ENCODE results near the gene KDM6B.
A peak's percentile ranks its signal among the peaks of the same experiment; 100 is the strongest.

The KDM6B gene

GRCh38 chr17:7857713-7858521 is 23.9 kb downstream of the KDM6B start, which contains the start of gene CYB5D1 (continued):
- TF ChIP-seq AEBP2 (tag by site-specific recombination; IDR thresholded peaks at IDR 0.05; ENCODE audit: borderline replicate concordance) (no peak), ZNF114 (tag by site-specific recombination; IDR thresholded peaks at IDR 0.05) (no peak), ZBTB7A (tag by site-specific recombination; IDR thresholded peaks at IDR 0.05; ENCODE audit: low read depth) (no peak), ZNF518A (tag by site-specific recombination; conservative IDR thresholded peaks at IDR 0.05; ENCODE audit: low read depth) (no peak; the same call in 1 of the 2 replicates), HOXA7 (CRISPR knock-in tag; IDR thresholded peaks at IDR 0.05; ENCODE audit: borderline replicate concordance) (no peak), ZNF391 (tag by site-specific recombination; IDR thresholded peaks at IDR 0.05; ENCODE audit: borderline replicate concordance, low read depth) (no peak; the same call in 1 of the 2 replicates), ZNF626 (tag by site-specific recombination; IDR thresholded peaks at IDR 0.05) (no peak), ZNF221 (tag by site-specific recombination; IDR thresholded peaks at IDR 0.05; ENCODE audit: borderline replicate concordance) (no peak), KLF7 (tag by site-specific recombination; IDR thresholded peaks at IDR 0.05; ENCODE audit: borderline replicate concordance) (0 out of 2 replicates have a peak, but pooled peaks have one; percentile 24), SCRT1 (tag by site-specific recombination; IDR thresholded peaks at IDR 0.05; ENCODE audit: borderline replicate concordance) (no peak), ZNF26 (tag by site-specific recombination; IDR thresholded peaks at IDR 0.05) (no peak), ZNF335 (tag by site-specific recombination; conservative IDR thresholded peaks at IDR 0.05) (peak; percentile 80), KLF8 (tag by site-specific recombination; IDR thresholded peaks at IDR 0.05) (no peak), ZNF302 (tag by site-specific recombination; IDR thresholded peaks at IDR 0.05; ENCODE audit: low read depth) (no peak), KLF1 (tag by site-specific recombination; IDR thresholded peaks at IDR 0.05) (peak; percentile 22; the same call in 1 of the 2 replicates), ZNF341 (tag by site-specific recombination; IDR thresholded peaks at IDR 0.05; ENCODE audit: low read depth) (peak; percentile 38; the same call in 1 of the 2 replicates), ZSCAN16 (tag by site-specific recombination; IDR thresholded peaks at IDR 0.05) (no peak), ZNF133 (tag by site-specific recombination; IDR thresholded peaks at IDR 0.05) (no peak), KLF10 (tag by site-specific recombination; IDR thresholded peaks at IDR 0.05) (peak; percentile 67), ZBTB11 (tag by site-specific recombination; conservative IDR thresholded peaks at IDR 0.05; ENCODE audit: low read depth) (peak; percentile 17; the same call in 1 of the 2 replicates), ZXDB (tag by site-specific recombination; IDR thresholded peaks at IDR 0.05) (peak; percentile 12; the same call in 1 of the 2 replicates), WT1 (tag by site-specific recombination; IDR thresholded peaks at IDR 0.05) (0 out of 2 replicates have a peak, but pooled peaks have one; percentile 30)
- TF ChIP-seq, protein P1, sequence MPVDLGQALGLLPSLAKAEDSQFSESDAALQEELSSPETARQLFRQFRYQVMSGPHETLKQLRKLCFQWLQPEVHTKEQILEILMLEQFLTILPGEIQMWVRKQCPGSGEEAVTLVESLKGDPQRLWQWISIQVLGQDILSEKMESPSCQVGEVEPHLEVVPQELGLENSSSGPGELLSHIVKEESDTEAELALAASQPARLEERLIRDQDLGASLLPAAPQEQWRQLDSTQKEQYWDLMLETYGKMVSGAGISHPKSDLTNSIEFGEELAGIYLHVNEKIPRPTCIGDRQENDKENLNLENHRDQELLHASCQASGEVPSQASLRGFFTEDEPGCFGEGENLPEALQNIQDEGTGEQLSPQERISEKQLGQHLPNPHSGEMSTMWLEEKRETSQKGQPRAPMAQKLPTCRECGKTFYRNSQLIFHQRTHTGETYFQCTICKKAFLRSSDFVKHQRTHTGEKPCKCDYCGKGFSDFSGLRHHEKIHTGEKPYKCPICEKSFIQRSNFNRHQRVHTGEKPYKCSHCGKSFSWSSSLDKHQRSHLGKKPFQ (tag by site-specific recombination; IDR thresholded peaks at IDR 0.05): no peak
- TF ChIP-seq, protein P2, sequence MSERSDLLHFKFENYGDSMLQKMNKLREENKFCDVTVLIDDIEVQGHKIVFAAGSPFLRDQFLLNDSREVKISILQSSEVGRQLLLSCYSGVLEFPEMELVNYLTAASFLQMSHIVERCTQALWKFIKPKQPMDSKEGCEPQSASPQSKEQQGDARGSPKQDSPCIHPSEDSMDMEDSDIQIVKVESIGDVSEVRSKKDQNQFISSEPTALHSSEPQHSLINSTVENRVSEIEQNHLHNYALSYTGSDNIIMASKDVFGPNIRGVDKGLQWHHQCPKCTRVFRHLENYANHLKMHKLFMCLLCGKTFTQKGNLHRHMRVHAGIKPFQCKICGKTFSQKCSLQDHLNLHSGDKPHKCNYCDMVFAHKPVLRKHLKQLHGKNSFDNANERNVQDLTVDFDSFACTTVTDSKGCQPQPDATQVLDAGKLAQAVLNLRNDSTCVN (tag by site-specific recombination; optimal IDR thresholded peaks at IDR 0.05): peak; percentile 70
